A673 (cell line): Measurements from ENCODE around the gene SDF2L1.

ENCODE experiments used
- CTCF ChIP-seq: fragments of 300-800, 200-600 bp; sonication (generic); conservative IDR thresholded peaks from 2 replicates; pipeline ENCODE4 v1.5.1; 2017; ENCODE audit warnings: low read depth, mild to moderate bottlenecking, antibody characterized with exemption, low read length, moderate library complexity, mixed read lengths
- EZH2 ChIP-seq: fragments of 200-600 bp; sonication (generic); IDR thresholded peaks from 2 replicates; pipeline ENCODE4 v1.6.1; 2017; ENCODE audit warnings: borderline replicate concordance, low read depth, mild to moderate bottlenecking, mixed read lengths, antibody characterized with exemption, low read length; ENCODE audit not compliant: poor library complexity, severe bottlenecking

DNA sequence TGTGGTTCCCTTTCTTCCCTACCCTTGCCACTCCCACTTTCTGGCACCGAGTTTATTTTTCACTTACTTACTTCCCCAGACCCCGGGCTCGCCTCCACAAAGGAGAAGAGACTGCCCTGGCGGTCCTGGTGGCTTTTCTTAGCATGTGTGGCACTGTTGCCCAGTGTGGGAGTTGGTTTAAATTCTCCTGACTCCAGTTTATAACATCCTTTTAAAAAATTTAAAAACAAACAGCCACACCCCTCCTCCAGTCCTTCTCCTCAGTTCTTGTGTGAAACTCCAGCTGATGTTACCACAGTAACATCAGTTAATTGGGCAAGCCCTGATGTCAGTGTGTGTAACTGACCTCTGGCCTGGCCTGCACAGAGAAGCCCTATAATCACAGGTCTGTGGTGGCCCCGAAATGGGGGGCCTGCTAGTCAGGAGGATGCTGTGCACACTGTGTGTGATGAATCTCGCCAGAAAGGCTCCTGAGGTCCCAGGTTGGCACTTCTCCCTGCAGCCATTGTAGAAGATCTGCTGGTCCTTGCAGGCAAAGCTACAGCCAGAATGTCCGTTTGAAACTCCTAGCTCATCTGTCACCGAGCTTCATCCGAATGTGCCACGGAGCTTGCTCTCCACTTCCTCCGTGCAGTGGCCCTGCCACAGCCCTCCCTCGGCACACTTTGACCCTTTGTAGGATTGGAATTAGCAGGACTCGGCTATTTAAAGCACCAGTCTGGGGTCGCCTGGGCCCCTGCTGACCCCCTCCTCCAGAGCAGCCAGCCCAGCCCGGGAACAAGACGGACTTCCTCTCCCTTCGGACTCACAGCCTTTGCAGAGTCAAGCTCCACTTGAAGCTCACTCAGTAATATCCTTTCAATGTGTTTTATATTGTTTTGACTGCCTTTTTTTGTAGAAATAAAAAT, 19.8 kb upstream of the SDF2L1 start:
- TF ChIP-seq CTCF (no peak), EZH2 (no peak)
